Gastrocnemius medialis (tissue), 4 donors: ENCODE measurements around the gene NKX2-4. TPM values are rescaled to one million over a fixed set of nuclear protein-coding genes. Genes with fewer than 3 reads are reported as not detected.

ENCODE experiments used
- ATAC-seq, 2 donors: fragments of 150-250 bp; one replicate each; pipeline ENCODE4 v1.9.1; 2016
- DNase-seq, 2 donors: peaks; one replicate each; pipeline ENCODE4 v3.0.0-alpha.2; 2019
- H3K27ac ChIP-seq, 4 donors: fragments of 200-600 bp; sonication (generic); 1 replicate in 1 of 4; 2 replicates in 3 of 4; pipeline ENCODE4 v1.5.1; 2016 to 2018; ENCODE audit warnings: mild to moderate bottlenecking in 2 of 4, moderate library complexity in 1 of 4
- H3K27me3 ChIP-seq, 3 donors: fragments of 200-600 bp; sonication (generic) in 2 of 3; 1 replicate in 1 of 3; 2 replicates in 2 of 3; pipeline versions ENCODE4 v1.5.1 to v1.6.0; 2016 to 2019; ENCODE audit warnings: mild to moderate bottlenecking in 1 of 3, moderate library complexity in 1 of 3
- H3K36me3 ChIP-seq, 2 donors: fragments of 200-600 bp; sonication (generic) in 1 of 2; one replicate each; pipeline ENCODE4 v1.5.1; 2017 to 2018
- H3K4me1 ChIP-seq, 2 donors: fragments of 200-600 bp; sonication (generic) in 1 of 2; one replicate each; pipeline ENCODE4 v1.5.1; 2016 to 2017; ENCODE audit warnings: mild to moderate bottlenecking in 2 of 2
- H3K4me3 ChIP-seq, 4 donors: fragments of 200-600 bp; sonication (generic) in 3 of 4; 1 replicate in 1 of 4; 2 replicates in 3 of 4; pipeline ENCODE4 v1.5.1; 2016 to 2019; ENCODE audit warnings: mild to moderate bottlenecking in 2 of 4
- H3K9me3 ChIP-seq, 3 donors: fragments of 200-600 bp; sonication (generic) in 2 of 3; 1 replicate in 1 of 3; 2 replicates in 2 of 3; pipeline ENCODE4 v1.5.1; 2016 to 2019
- POLR2A ChIP-seq, 2 donors: fragments of 450-650 bp; IDR thresholded peaks; one replicate each; pipeline ENCODE4 v1.6.1; 2017; ENCODE audit warnings: antibody characterized with exemption in 2 of 2, mild to moderate bottlenecking in 2 of 2, moderate library complexity in 2 of 2
- in situ Hi-C, 4 donors: fragments of 200-750 bp; cut with MboI; loops; one replicate each; pipeline versions ENCODE4 v1.15.0 to v1.8.0; 2017; ENCODE audit warnings: low sequenced_read_pairs in 4 of 4
- intact Hi-C: fragments of 100-400 bp; cut with DNase I; formaldehyde crosslinking; loops from one replicate; pipeline ENCODE4 v1.15.1; 2023; ENCODE audit warnings: low total_unique reads
- total RNA-seq, 4 donors: library from RNA; depleted of rRNA; stranded (reverse); fragments of >200 nt; gene quantifications; one replicate each; pipeline versions ENCODE4 v1.1.0 to v1.2.3, GENCODE V29; 2016
- TF ChIP-seq, protein P1 (sequence below), 5 experiments: fragments of 450-650 bp in 3 of 5; fragments of 200-600 bp in 2 of 5; sonication (generic) in 2 of 5; IDR thresholded peaks in 4 of 5; conservative IDR thresholded peaks in 1 of 5; 1 replicate in 4 of 5; 2 replicates in 1 of 5; pipeline ENCODE4 v1.5.1; 2016 to 2019; ENCODE audit warnings: antibody characterized with exemption in 5 of 5, mild to moderate bottlenecking in 3 of 5, moderate library complexity in 3 of 5

NKX2-4 gene
- total RNA-seq, 4 donors from 2014 or later: not detected

DNA sequence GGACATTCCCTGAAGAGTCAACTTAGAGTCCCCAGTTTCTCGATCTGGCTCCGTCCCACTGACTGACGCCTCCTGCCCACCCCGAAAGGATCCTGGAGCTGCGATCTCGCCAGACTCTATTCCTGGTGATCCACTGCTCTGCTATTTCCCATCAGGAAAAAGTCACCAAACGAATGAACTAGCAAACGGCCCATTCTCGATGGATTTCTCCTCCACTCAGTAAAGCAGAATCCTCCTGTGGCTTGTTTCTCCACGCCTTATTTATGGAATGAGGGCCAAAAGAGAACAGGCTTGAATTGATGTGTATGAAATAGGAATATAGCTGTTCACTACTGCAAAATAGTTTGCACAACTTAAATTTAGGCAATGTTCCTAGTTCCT is 5.4 kb downstream of the NKX2-4 start:
- no peak for ATAC-seq
- H3K27ac ChIP-seq: no peak overlapping the region
- H3K36me3 ChIP-seq: peaks cover 0 to 24% of the 10 kb centered on the region in 2 donors
- peaks cover 45 to 60% (median 48%) of the 10 kb centered on the region in 3 donors for H3K27me3 ChIP-seq
- no peaks in the 10 kb centered on the region for H3K4me1 ChIP-seq
- H3K4me3 ChIP-seq: no peak overlapping the region
- H3K9me3 ChIP-seq: no peaks in the 10 kb centered on the region
- no peak for TF ChIP-seq POLR2A (IDR thresholded peaks at IDR 0.05)
- TF ChIP-seq, protein P1, sequence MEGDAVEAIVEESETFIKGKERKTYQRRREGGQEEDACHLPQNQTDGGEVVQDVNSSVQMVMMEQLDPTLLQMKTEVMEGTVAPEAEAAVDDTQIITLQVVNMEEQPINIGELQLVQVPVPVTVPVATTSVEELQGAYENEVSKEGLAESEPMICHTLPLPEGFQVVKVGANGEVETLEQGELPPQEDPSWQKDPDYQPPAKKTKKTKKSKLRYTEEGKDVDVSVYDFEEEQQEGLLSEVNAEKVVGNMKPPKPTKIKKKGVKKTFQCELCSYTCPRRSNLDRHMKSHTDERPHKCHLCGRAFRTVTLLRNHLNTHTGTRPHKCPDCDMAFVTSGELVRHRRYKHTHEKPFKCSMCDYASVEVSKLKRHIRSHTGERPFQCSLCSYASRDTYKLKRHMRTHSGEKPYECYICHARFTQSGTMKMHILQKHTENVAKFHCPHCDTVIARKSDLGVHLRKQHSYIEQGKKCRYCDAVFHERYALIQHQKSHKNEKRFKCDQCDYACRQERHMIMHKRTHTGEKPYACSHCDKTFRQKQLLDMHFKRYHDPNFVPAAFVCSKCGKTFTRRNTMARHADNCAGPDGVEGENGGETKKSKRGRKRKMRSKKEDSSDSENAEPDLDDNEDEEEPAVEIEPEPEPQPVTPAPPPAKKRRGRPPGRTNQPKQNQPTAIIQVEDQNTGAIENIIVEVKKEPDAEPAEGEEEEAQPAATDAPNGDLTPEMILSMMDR (IDR thresholded peaks at IDR 0.05 in 4 of 5, conservative IDR thresholded peaks at IDR 0.05 in 1 of 5): no peak
- DNase-seq: no peak
- intact Hi-C loops: no loop called here
- in situ Hi-C loops: no loop called here

DNA sequence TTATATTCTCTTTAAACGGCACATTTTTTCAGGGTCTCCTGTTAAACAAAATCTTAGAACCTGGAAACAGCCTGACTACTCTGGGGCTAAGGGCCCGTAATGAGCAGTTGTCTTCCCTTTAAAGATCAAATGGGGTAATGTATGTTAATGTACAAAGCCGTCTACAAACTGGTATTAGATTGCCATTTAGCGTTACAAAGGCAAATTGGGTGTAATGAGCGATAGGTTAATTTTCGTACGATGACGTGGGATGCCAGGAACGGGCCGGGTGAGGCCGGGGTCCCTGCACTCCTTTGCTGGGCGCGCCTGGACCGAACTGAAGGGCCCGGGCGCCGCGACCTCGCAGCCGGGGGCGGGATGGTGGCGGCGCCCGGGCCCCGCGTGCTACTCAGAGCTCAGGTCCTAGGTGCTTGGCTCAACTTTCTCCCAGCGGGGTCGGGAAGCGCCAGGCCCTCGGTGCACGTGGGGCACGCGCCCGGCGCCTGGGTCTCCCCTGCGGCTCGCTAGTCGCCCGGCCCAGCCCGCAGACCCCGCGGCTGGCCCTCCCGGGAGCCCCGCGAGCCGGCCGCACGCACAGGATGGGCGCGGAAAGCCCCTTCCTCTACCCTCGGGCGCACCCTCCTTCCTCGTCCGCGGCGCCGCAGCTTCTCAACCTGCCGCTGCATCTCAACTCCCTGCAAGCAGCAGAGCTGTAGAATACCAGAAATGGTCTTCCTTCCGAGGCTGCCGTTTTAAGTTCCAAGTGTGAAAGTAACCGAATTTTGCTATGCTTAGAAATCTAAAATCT is 5.9 kb downstream of the NKX2-4 start:
- H3K27ac ChIP-seq: no peak overlapping the region
- DNase-seq: no peak
- in situ Hi-C loops (no loop called here), intact Hi-C loops (no loop called here)
- no peak for TF ChIP-seq POLR2A (IDR thresholded peaks at IDR 0.05)
- TF ChIP-seq, protein P1 (IDR thresholded peaks at IDR 0.05 in 4 of 5, conservative IDR thresholded peaks at IDR 0.05 in 1 of 5): no peak
- no peaks in the 10 kb centered on the region for H3K4me1 ChIP-seq
- H3K4me3 ChIP-seq: no peak overlapping the region
- H3K27me3 ChIP-seq: peaks cover 40 to 55% (median 46%) of the 10 kb centered on the region in 3 donors
- peaks cover 0 to 30% of the 10 kb centered on the region in 2 donors for H3K36me3 ChIP-seq
- no peaks in the 10 kb centered on the region for H3K9me3 ChIP-seq
- ATAC-seq: no peak

DNA sequence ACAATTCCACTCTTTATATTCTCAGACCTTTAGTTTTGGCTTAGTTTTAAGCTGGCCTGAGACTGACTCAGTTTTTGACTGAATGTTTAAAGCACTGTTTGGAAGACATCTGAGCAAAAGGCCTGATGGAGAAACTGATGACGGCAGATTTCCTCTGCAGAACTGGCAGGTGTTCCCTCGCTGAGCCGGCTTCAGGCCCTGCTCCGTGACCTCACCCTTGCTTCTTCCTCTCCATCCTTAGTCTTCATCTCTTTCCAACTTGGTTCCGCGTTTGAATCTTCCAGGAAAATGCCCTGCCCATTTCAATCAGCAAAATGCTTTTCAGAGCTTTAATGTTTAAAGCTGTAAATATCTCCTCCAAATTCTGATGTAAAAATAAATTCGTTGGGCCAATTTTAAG is 6.6 kb downstream of the NKX2-4 start:
- Histone ChIP-seq H3K4me1 (no peaks in the 10 kb centered on the region), H3K36me3 (peaks cover 0 to 36% of the 10 kb centered on the region in 2 donors), H3K4me3 (no peak overlapping the region), H3K9me3 (no peaks in the 10 kb centered on the region), H3K27ac (no peak overlapping the region), H3K27me3 (peaks cover 36 to 49% (median 42%) of the 10 kb centered on the region in 3 donors)
- intact Hi-C loops (no loop called here), in situ Hi-C loops (no loop called here)
- no peak for ATAC-seq
- DNase-seq: no peak
- TF ChIP-seq POLR2A (IDR thresholded peaks at IDR 0.05): no peak
- TF ChIP-seq, protein P1 (IDR thresholded peaks at IDR 0.05 in 4 of 5, conservative IDR thresholded peaks at IDR 0.05 in 1 of 5): no peak

DNA sequence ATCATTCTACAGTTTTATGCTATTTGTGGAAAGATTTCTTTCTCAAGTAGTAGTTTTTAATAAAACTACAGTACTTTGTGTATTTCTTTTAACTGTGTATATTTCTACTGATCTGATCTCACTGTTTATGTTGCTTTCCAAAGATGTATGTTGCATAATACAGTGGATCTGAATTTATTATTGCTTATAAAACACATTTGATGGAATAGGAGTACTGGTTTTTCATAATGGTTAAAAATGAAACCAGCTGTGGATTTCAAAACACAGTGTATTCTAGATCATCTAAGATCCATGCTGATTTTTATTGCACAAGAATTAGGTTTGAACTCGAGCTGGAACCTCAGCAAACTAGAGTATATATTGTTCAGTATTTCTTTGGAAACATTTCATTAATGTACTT is 8.0 kb downstream of the NKX2-4 start:
- Histone ChIP-seq H3K9me3 (no peaks in the 10 kb centered on the region), H3K27me3 (peaks cover 22 to 35% (median 28%) of the 10 kb centered on the region in 3 donors), H3K27ac (no peak overlapping the region), H3K4me3 (no peak overlapping the region), H3K36me3 (peaks cover 0 to 42% of the 10 kb centered on the region in 2 donors), H3K4me1 (no peaks in the 10 kb centered on the region)
- no peak for ATAC-seq
- no peak for TF ChIP-seq POLR2A (IDR thresholded peaks at IDR 0.05)
- TF ChIP-seq, protein P1 (IDR thresholded peaks at IDR 0.05 in 4 of 5, conservative IDR thresholded peaks at IDR 0.05 in 1 of 5): no peak
- no peak for DNase-seq
- intact Hi-C loops (no loop called here), in situ Hi-C loops (no loop called here)
